ENCODE measurements around the gene ARMC8.
A peak's percentile ranks its signal among the peaks of the same experiment; 100 is the strongest.

Gene ARMC8

GRCh38 chr3:138314751-138315150, 127.7 kb downstream of the ARMC8 start:
- DNase-seq, result no peak

GRCh38 chr3:138317687-138318086, 130.6 kb downstream of the ARMC8 start:
- DNase-seq, result no peak

GRCh38 chr3:138323971-138324370, 136.9 kb downstream of the ARMC8 start:
- no peak for DNase-seq

- DNase-seq, result no peak
Observed at GRCh38 chr3:138325990-138326389, 138.9 kb downstream of the ARMC8 start.

GRCh38 chr3:138326866-138327595, 139.9 kb downstream of the ARMC8 start:
- DNase-seq, result no peak

GRCh38 chr3:138327831-138328230, 140.7 kb downstream of the ARMC8 start:
- DNase-seq, result no peak

GRCh38 chr3:138328341-138328740, 141.2 kb downstream of the ARMC8 start:
- no peak for DNase-seq

- DNase-seq, result peak; percentile 90
Observed at GRCh38 chr3:138329127-138329983, 142.3 kb downstream of the ARMC8 start, which contains the start of gene NME9. TSS of gene NME9 (minus strand) at chr3:138329851. CDS start at chr3:138329335, 516 bp downstream.

GRCh38 chr3:138329984-138330293, 142.8 kb downstream of the ARMC8 start:
- no peak for DNase-seq

- DNase-seq, result no peak
Observed at GRCh38 chr3:138331143-138331894, 144.2 kb downstream of the ARMC8 start.

- DNase-seq, result no peak
Observed at GRCh38 chr3:138332472-138333073, 145.5 kb downstream of the ARMC8 start.

GRCh38 chr3:138334608-138335007, 147.5 kb downstream of the ARMC8 start:
- DNase-seq, result no peak

- no peak for DNase-seq
Observed at GRCh38 chr3:138336454-138336999, 149.4 kb downstream of the ARMC8 start.

- DNase-seq, result no peak
Observed at GRCh38 chr3:138338244-138338643, 151.1 kb downstream of the ARMC8 start.

GRCh38 chr3:138338811-138339210, 151.7 kb downstream of the ARMC8 start:
- DNase-seq, result no peak

- DNase-seq, result no peak
Observed at GRCh38 chr3:138340511-138340910, 153.4 kb downstream of the ARMC8 start.

- DNase-seq, result no peak
Observed at GRCh38 chr3:138344754-138345153, 157.7 kb downstream of the ARMC8 start.
